Measurements from ENCODE around the gene PRDX2.

Gene PRDX2

DNA sequence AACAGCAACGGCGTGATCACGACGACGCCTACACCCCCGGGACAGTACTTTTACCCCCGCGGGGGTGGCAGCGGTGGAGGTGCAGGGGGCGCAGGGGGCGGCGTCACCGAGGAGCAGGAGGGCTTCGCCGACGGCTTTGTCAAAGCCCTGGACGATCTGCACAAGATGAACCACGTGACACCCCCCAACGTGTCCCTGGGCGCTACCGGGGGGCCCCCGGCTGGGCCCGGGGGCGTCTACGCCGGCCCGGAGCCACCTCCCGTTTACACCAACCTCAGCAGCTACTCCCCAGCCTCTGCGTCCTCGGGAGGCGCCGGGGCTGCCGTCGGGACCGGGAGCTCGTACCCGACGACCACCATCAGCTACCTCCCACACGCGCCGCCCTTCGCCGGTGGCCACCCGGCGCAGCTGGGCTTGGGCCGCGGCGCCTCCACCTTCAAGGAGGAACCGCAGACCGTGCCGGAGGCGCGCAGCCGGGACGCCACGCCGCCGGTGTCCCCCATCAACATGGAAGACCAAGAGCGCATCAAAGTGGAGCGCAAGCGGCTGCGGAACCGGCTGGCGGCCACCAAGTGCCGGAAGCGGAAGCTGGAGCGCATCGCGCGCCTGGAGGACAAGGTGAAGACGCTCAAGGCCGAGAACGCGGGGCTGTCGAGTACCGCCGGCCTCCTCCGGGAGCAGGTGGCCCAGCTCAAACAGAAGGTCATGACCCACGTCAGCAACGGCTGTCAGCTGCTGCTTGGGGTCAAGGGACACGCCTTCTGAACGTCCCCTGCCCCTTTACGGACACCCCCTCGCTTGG, 9.3 kb downstream of the PRDX2 start:
- no peak for TF ChIP-seq Cebpa-rat (IDR thresholded peaks at IDR 0.05)
- H3K27ac ChIP-seq: peak overlapping the region; percentile 95

DNA sequence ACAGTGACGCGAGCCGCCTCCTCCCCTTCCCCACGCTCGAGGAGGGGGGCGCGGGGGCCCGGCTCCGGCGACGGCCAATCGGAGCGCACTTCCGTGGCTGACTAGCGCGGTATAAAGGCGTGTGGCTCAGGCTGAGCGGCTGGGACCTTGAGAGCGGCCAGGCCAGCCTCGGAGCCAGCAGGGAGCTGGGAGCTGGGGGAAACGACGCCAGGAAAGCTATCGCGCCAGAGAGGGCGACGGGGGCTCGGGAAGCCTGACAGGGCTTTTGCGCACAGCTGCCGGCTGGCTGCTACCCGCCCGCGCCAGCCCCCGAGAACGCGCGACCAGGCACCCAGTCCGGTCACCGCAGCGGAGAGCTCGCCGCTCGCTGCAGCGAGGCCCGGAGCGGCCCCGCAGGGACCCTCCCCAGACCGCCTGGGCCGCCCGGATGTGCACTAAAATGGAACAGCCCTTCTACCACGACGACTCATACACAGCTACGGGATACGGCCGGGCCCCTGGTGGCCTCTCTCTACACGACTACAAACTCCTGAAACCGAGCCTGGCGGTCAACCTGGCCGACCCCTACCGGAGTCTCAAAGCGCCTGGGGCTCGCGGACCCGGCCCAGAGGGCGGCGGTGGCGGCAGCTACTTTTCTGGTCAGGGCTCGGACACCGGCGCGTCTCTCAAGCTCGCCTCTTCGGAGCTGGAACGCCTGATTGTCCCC, 10.1 kb downstream of the PRDX2 start, which contains the start of gene JUNB:
JUNB (plus strand) TSS at position 142 of the 706 bp plus-strand sequence; CDS start at position 428, 286 bp downstream.
- Histone ChIP-seq H3K4me1 (peaks cover 67% of the 10 kb centered on the region), H3K9ac (peak within 1 kb of the TSS; percentile 91), H4K20me1 (peaks cover 19% of the 10 kb centered on the region), H3K9me3 (no peaks in the 10 kb centered on the region), H3K36me3 (no peaks in the 10 kb centered on the region), H3K27me3 (no peaks in the 10 kb centered on the region), H3K4me2 (peak within 1 kb of the TSS; percentile 98), H3K4me3 (peak within 1 kb of the TSS; percentile 95), H3K27ac (peak within 1 kb of the TSS; percentile 95)
- TF ChIP-seq Cebpa-rat (IDR thresholded peaks at IDR 0.05): no peak

More for the DNA sequence above, 9.3 kb downstream of the PRDX2 start:
- Histone ChIP-seq H3K27me3 (no peaks in the 10 kb centered on the region), H3K36me3 (peaks cover 6% of the 10 kb centered on the region), H3K4me1 (peaks cover 59% of the 10 kb centered on the region), H3K9me3 (no peaks in the 10 kb centered on the region), H4K20me1 (peaks cover 24% of the 10 kb centered on the region), H3K4me2 (peak overlapping the region; percentile 98), H3K9ac (peak overlapping the region; percentile 91), H3K4me3 (peak overlapping the region; percentile 95)

DNA sequence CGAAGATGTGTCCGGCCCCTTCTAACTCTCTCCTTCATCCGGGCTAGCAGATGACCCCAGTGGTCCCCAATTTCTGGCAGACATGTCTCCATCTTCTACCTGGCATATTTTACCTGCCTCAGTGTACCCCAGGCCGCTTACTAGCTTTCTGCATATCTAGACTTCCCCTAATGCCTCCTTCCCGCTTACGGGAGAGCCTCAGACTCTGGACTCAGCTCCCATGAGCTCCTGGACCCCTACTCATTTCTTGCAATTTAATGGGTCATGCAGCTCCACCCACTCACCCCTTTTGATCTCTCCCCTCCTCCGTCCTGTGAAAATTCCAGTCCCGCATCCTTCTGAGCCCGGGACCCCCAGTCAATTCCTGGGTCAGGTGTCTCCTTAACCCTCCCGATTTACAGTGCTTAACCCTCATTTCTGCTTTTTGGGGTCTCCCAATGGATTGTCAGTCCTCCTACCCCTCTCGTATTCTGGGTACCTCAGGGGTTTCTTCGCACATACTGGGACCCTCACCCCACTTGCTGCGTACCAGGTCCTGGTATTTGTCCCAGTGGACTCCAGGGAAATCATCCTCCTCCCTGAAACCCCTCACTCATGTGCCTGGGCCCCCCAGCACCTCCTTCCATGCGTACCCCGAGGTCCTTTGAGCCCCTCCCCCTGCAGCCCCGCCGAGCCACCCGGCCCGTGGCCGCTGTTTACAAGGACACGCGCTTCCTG, 10.8 kb downstream of the PRDX2 start:
- TF ChIP-seq Cebpa-rat (IDR thresholded peaks at IDR 0.05): no peak
- Histone ChIP-seq H3K4me1 (peaks cover 67% of the 10 kb centered on the region), H4K20me1 (peaks cover 19% of the 10 kb centered on the region), H3K27ac (peak overlapping the region; percentile 95), H3K9me3 (no peaks in the 10 kb centered on the region), H3K9ac (peak overlapping the region; percentile 91), H3K36me3 (no peaks in the 10 kb centered on the region), H3K4me3 (peak overlapping the region; percentile 95), H3K27me3 (no peaks in the 10 kb centered on the region), H3K4me2 (peak overlapping the region; percentile 98)

DNA sequence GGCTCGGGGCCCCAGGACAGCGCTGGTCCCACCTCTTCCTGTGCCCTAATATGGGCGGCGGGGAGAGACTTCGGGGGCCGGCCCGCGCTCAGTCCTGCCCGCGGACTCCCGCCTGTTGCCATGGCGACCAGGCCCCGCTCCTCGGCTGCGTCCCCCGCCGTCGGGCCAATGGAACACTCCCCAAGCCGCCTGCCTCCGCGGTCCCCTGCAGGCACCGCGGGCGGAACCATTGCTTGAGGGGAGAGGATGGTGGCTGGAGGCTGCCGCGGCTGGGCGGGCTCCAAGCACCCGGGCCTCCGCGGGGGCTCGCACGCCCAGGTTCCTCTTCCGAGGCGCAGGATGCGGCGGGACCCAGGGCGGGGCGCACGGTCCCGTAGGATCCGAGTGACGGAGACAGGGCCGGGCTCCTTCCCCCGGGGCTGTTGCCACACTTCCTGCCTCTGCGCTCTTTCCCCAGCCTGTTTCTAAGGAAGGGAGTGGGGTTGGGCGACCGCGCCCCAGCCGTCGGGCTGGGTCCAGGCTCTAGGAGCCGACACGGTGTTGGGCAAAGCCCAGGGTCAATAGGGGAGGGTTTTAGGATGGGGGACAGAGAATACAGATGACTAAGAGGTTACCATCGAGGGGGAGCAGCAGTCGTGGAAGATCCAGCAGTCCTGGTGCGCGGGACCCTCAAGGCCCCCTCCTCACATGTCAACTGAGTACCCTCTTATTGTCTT, 11.5 kb downstream of the PRDX2 start:
- Histone ChIP-seq H4K20me1 (peaks cover 19% of the 10 kb centered on the region), H3K4me2 (peak overlapping the region; percentile 98), H3K9ac (peak overlapping the region; percentile 91), H3K36me3 (no peaks in the 10 kb centered on the region), H3K27me3 (no peaks in the 10 kb centered on the region), H3K9me3 (no peaks in the 10 kb centered on the region), H3K4me1 (peaks cover 70% of the 10 kb centered on the region), H3K4me3 (peak overlapping the region; percentile 95), H3K27ac (peak overlapping the region; percentile 95)
- TF ChIP-seq Cebpa-rat (IDR thresholded peaks at IDR 0.05): peak; percentile 84

DNA sequence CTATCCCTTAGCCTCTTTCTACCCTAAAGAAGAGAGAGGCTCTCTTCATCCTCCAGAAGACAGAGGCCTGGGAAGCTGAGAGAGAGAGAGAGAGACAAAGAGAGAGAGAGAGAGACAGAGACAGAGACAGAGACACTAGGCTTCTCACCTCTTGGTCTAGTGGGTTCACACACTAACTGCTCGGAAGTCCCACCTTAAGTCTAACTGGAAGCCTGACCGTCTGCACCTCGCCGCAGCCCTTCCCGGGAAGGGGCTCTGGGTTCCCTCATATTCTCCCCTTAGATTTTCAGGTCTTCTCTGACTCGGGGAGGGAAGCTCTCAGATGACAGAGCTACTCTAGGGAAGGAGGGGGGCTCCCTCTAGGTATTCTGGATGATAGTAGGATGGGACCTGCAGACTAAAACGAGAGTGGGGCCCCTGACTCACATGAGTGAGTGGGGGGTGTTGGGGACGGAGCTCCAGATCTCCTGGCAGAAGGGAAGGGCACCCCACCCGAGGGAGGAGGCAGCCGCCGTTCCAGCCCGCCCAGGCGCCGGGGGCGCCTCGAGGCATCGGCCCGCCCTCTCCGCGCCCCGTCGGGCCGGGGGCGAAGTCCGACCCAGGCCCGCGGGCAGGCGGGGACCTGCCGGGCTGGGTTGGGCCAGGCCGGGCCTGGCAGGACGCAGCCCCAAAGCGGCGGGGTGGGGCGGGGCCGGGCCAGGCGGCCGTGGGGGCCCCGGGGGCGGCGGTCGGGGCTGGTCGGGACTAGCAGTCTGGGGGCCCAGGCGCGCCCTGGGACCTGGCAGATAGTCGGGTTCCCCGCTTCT, 12.3 kb downstream of the PRDX2 start:
- H4K20me1 ChIP-seq: peaks cover 19% of the 10 kb centered on the region
- H3K36me3 ChIP-seq: no peaks in the 10 kb centered on the region
- H3K4me1 ChIP-seq: peaks cover 70% of the 10 kb centered on the region
- H3K9ac ChIP-seq: peak overlapping the region; percentile 91
- TF ChIP-seq Cebpa-rat (IDR thresholded peaks at IDR 0.05): no peak
- peak overlapping the region; percentile 98 for H3K4me2 ChIP-seq
- H3K4me3 ChIP-seq: peak overlapping the region; percentile 95
- H3K27ac ChIP-seq: peak overlapping the region; percentile 95
- no peaks in the 10 kb centered on the region for H3K9me3 ChIP-seq
- H3K27me3 ChIP-seq: no peaks in the 10 kb centered on the region

DNA sequence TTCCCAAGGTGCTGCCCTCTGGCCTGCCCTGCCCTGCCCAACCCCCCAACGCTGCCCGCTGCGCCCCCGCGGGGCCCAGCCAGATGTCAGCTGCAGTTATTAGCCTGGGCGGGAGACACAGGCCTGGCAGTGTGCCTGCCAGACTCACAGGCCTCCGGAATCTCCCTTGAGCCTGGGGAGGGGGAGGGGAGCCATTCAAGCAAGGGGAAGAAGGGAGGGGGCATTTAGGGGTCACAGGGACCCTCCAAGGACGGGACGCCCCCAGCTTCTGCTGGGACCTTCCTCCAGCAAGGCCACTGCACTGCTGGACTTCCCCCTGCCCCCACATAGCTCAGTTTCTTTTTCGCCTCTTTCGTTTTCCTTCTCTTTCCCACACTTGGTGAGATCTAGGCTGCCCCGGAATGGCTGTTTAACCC, 12.9 kb downstream of the PRDX2 start:
- Histone ChIP-seq H3K9ac (peak overlapping the region; percentile 91), H3K4me2 (peak overlapping the region; percentile 98), H3K4me3 (peak overlapping the region; percentile 95), H3K27me3 (no peaks in the 10 kb centered on the region), H3K9me3 (no peaks in the 10 kb centered on the region), H3K4me1 (peaks cover 71% of the 10 kb centered on the region), H3K36me3 (no peaks in the 10 kb centered on the region), H3K27ac (peak overlapping the region; percentile 95), H4K20me1 (peaks cover 19% of the 10 kb centered on the region)
- no peak for TF ChIP-seq Cebpa-rat (IDR thresholded peaks at IDR 0.05)

DNA sequence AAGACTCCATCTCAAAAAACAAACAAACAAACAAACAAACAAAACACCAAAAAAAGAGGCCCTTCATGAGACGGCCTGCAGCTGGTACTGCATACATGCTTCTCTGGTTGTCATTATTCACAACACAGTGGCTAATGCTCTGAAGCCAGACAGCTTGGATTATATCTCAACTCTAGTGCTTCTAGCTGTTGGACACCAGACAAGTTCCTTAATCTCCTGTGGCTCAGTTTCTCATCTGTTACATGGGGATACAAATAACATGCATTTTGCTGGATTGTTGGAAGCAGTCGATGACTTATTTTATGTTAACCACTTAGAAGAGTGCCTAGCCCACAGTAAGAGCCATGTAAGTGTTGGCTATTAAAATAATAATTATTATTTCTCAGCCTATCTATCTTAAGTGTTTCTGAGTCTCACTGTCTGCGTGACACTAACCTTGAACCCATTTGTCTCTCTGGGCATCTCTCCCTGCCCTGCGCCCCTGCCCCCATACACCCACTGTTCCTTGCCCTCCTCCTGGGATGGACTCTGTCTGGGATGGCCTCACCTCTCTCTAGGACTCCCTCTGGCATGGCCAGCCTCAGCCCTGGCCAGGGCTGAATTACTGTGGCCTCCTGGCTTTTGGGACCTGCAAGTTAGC, 13.4 kb downstream of the PRDX2 start:
- peak overlapping the region; percentile 91 for H3K9ac ChIP-seq
- H4K20me1 ChIP-seq: peaks cover 18% of the 10 kb centered on the region
- no peaks in the 10 kb centered on the region for H3K36me3 ChIP-seq
- peak overlapping the region; percentile 95 for H3K4me3 ChIP-seq
- no peaks in the 10 kb centered on the region for H3K27me3 ChIP-seq
- H3K27ac ChIP-seq: peak overlapping the region; percentile 95
- H3K9me3 ChIP-seq: no peaks in the 10 kb centered on the region
- TF ChIP-seq Cebpa-rat (IDR thresholded peaks at IDR 0.05): no peak
- peak overlapping the region; percentile 98 for H3K4me2 ChIP-seq
- peaks cover 76% of the 10 kb centered on the region for H3K4me1 ChIP-seq

DNA sequence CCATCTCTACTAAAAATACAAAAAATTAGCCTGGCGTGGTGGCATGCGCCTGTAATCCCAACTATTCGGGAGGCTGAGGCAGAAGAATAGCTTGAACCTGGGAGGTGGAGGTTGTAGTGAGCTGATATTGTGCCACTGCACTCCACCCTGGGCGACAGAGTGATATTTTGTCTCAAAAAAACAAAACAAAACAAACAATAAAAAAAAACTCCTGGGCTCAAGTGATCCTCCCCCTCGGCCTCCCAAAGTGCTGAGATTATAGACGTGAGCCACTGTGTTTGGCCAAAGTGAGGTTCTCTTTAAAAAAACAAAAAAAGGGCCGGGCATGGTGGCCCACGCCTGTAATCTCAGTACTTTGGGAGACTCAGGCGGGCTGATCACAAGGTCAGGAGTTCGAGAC, 14.1 kb downstream of the PRDX2 start:
- peaks cover 11% of the 10 kb centered on the region for H4K20me1 ChIP-seq
- no peak overlapping the region for H3K4me3 ChIP-seq
- no peak for TF ChIP-seq Cebpa-rat (IDR thresholded peaks at IDR 0.05)
- H3K4me1 ChIP-seq: peaks cover 81% of the 10 kb centered on the region
- H3K9ac ChIP-seq: peak overlapping the region; percentile 85; the same call in 1 of the 2 replicates
- H3K36me3 ChIP-seq: no peaks in the 10 kb centered on the region
- peak overlapping the region; percentile 95 for H3K27ac ChIP-seq
- H3K27me3 ChIP-seq: no peaks in the 10 kb centered on the region
- H3K4me2 ChIP-seq: peak overlapping the region; percentile 98
- no peaks in the 10 kb centered on the region for H3K9me3 ChIP-seq
